GM21786 (cell line): ENCODE data around the gene MEIOSIN.

Source experiments
- ATAC-seq: cut with Tn5 transposase; IDR thresholded peaks from one replicate; pipeline ENCODE4 v1.9.1; 2021; ENCODE audit not compliant: unreplicated experiment

MEIOSIN gene

GRCh38 chr19:45779231-45780145 is 46.2 kb downstream of the MEIOSIN start:
- ATAC-seq, result peak; percentile 69

- ATAC-seq, result no peak
Measured at GRCh38 chr19:45780146-45780447, 46.9 kb downstream of the MEIOSIN start.

GRCh38 chr19:45780448-45781213 is 47.4 kb downstream of the MEIOSIN start:
- no peak for ATAC-seq

- no peak for ATAC-seq
Measured at GRCh38 chr19:45781214-45782161, 48.2 kb downstream of the MEIOSIN start.

GRCh38 chr19:45782162-45782691 is 49.0 kb downstream of the MEIOSIN start, which contains the start of gene DMPK:
TSS of gene DMPK (minus strand) at chr19:45782490. CDS start at chr19:45782352, 138 bp downstream.
- no peak for ATAC-seq

- ATAC-seq, result no peak
Measured at GRCh38 chr19:45782820-45783785, 49.9 kb downstream of the MEIOSIN start.

GRCh38 chr19:45784096-45784495 is 50.9 kb downstream of the MEIOSIN start:
- ATAC-seq, result no peak

- ATAC-seq, result no peak
Measured at GRCh38 chr19:45785097-45785496, 51.9 kb downstream of the MEIOSIN start.

- ATAC-seq, result no peak
Measured at GRCh38 chr19:45785781-45786532, 52.7 kb downstream of the MEIOSIN start.

GRCh38 chr19:45786533-45786894 is 53.3 kb downstream of the MEIOSIN start:
- no peak for ATAC-seq

- no peak for ATAC-seq
Measured at GRCh38 chr19:45789035-45789786, 56.0 kb downstream of the MEIOSIN start.

GRCh38 chr19:45790942-45791341 is 57.7 kb downstream of the MEIOSIN start:
- ATAC-seq, result no peak

GRCh38 chr19:45791744-45792469 is 58.7 kb downstream of the MEIOSIN start:
- no peak for ATAC-seq

- ATAC-seq, result peak; percentile 91
Measured at GRCh38 chr19:45792470-45793177, 59.4 kb downstream of the MEIOSIN start, which contains the start of gene DMWD. TSS of gene DMWD (minus strand) at chr19:45792845. CDS start at chr19:45792756, 89 bp downstream.

GRCh38 chr19:45793178-45793564 is 59.9 kb downstream of the MEIOSIN start:
- ATAC-seq, result no peak

- no peak for ATAC-seq
Measured at GRCh38 chr19:45793876-45794275, 60.6 kb downstream of the MEIOSIN start.

- no peak for ATAC-seq
Measured at GRCh38 chr19:45794627-45795026, 61.4 kb downstream of the MEIOSIN start.
